SK-N-SH treated with all-trans-retinoic acid at 6 μM for 48 hours (cell line): ENCODE measurements around the gene RAB33A.

Source experiments
- ATAC-seq: fragments of 200-7000 bp; cut with Tn5 transposase; 3 replicates; pipeline ENCODE4 v1.9.1; 2020; ENCODE audit warnings: mild to moderate bottlenecking, moderate library complexity
- ARNTL ChIP-seq: fragments of 450-650 bp; formaldehyde crosslinking; IDR thresholded peaks from 2 replicates; pipeline ENCODE4 v1.5.0; 2020; ENCODE audit warnings: low read depth, mild to moderate bottlenecking, moderate library complexity, borderline replicate concordance
- BACH2 ChIP-seq: fragments of 250-450 bp; sonication (Bioruptor Pico); IDR thresholded peaks from 2 replicates; pipeline ENCODE4 v1.9.0; 2021; ENCODE audit warnings: mild to moderate bottlenecking, borderline replicate concordance
- CREB5 ChIP-seq: fragments of 250-450 bp; sonication (Bioruptor Pico); IDR thresholded peaks from 2 replicates; pipeline ENCODE4 v1.5.1; 2020; ENCODE audit warnings: low read depth, mild to moderate bottlenecking, moderate library complexity
- CSRNP3 ChIP-seq: fragments of 250-450 bp; sonication (Bioruptor Pico); IDR thresholded peaks from 2 replicates; pipeline ENCODE4 v1.5.1; 2021; ENCODE audit warnings: mild to moderate bottlenecking, moderate library complexity
- ESRRG ChIP-seq: fragments of 250-450 bp; sonication (Bioruptor Pico); IDR thresholded peaks from 2 replicates; pipeline ENCODE4 v1.6.1; 2021; ENCODE audit warnings: mild to moderate bottlenecking
- GLIS3 ChIP-seq: fragments of 250-450 bp; sonication (Bioruptor Pico); IDR thresholded peaks from 2 replicates; pipeline ENCODE4 v1.5.0; 2020; ENCODE audit warnings: mild to moderate bottlenecking, moderate library complexity
- ISL1 ChIP-seq: fragments of 250-450 bp; sonication (Bioruptor Pico); IDR thresholded peaks from 2 replicates; pipeline ENCODE4 v2.1.2; 2022; ENCODE audit warnings: mild to moderate bottlenecking, moderate library complexity
- OSR1 ChIP-seq: fragments of 250-450 bp; sonication (Bioruptor Pico); IDR thresholded peaks from 2 replicates; pipeline ENCODE4 v1.8.0; 2022; ENCODE audit warnings: moderate library complexity, mild to moderate bottlenecking, inconsistent platforms
- PATZ1 ChIP-seq: fragments of 250-450 bp; sonication (Bioruptor Pico); IDR thresholded peaks from 2 replicates; pipeline ENCODE4 v1.8.0; 2020; ENCODE audit warnings: mild to moderate bottlenecking, moderate library complexity, borderline replicate concordance
- POU6F1 ChIP-seq: fragments of 250-450 bp; sonication (Bioruptor Pico); IDR thresholded peaks from 2 replicates; pipeline ENCODE4 v1.8.0; 2021; ENCODE audit warnings: low read depth, mild to moderate bottlenecking, moderate library complexity, borderline replicate concordance
- PPARA ChIP-seq: fragments of 250-450 bp; sonication (Bioruptor Pico); IDR thresholded peaks from 2 replicates; pipeline ENCODE4 v1.5.0; 2020; ENCODE audit warnings: mild to moderate bottlenecking, borderline replicate concordance
- RARB ChIP-seq: fragments of 250-450 bp; sonication (Bioruptor Pico); IDR thresholded peaks from 2 replicates; pipeline ENCODE4 v1.8.0; 2021; ENCODE audit warnings: mild to moderate bottlenecking, moderate library complexity
- SNAI2 ChIP-seq: fragments of 250-450 bp; sonication (Bioruptor Pico); IDR thresholded peaks from 2 replicates; pipeline ENCODE4 v1.5.0; 2020; ENCODE audit warnings: mild to moderate bottlenecking, moderate library complexity
- TCF4 ChIP-seq: fragments of 250-450 bp; sonication (Bioruptor Pico); IDR thresholded peaks from 2 replicates; pipeline ENCODE4 v1.8.0; 2021; ENCODE audit warnings: mild to moderate bottlenecking, moderate library complexity, borderline replicate concordance
- TOX ChIP-seq: fragments of 250-450 bp; sonication (Bioruptor Pico); IDR thresholded peaks from 2 replicates; pipeline ENCODE4 v1.8.0; 2021; ENCODE audit warnings: mild to moderate bottlenecking, moderate library complexity, borderline replicate concordance
- ZC3H10 ChIP-seq: fragments of 250-450 bp; sonication (Bioruptor Pico); IDR thresholded peaks from 2 replicates; pipeline ENCODE4 v1.5.1; 2021; ENCODE audit warnings: mild to moderate bottlenecking, moderate library complexity
- ZFP3 ChIP-seq: fragments of 250-450 bp; sonication (Bioruptor Pico); IDR thresholded peaks from 2 replicates; pipeline ENCODE4 v1.5.0; 2020; ENCODE audit warnings: mild to moderate bottlenecking, moderate library complexity
- ZFP30 ChIP-seq: fragments of 450-650 bp; formaldehyde crosslinking; IDR thresholded peaks from 2 replicates; pipeline ENCODE4 v1.5.0; 2022; ENCODE audit warnings: mild to moderate bottlenecking, moderate library complexity
- ZNF70 ChIP-seq: fragments of 450-650 bp; formaldehyde crosslinking; IDR thresholded peaks from 2 replicates; pipeline ENCODE4 v1.5.0; 2020; ENCODE audit warnings: mild to moderate bottlenecking, moderate library complexity
- ZNF8 ChIP-seq: fragments of 450-650 bp; formaldehyde crosslinking; IDR thresholded peaks from 2 replicates; pipeline ENCODE4 v1.5.0; 2020; ENCODE audit warnings: mild to moderate bottlenecking, moderate library complexity

RAB33A gene

DNA sequence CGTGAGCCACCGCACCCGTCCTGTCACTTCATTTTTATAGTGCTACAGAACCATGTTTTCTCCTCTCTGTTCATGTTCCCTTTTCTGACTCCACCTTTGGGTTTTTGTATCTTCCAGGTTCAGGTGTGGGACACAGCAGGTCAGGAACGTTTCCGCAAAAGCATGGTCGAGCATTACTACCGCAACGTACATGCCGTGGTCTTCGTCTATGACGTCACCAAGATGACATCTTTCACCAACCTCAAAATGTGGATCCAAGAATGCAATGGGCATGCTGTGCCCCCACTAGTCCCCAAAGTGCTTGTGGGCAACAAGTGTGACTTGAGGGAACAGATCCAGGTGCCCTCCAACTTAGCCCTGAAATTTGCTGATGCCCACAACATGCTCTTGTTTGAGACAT lies 12.4 kb downstream of the RAB33A start:
- no peak for ATAC-seq
- TF ChIP-seq ZFP3 (CRISPR knock-in tag) (no peak), PPARA (no peak), CREB5 (CRISPR knock-in tag) (no peak), ZC3H10 (CRISPR knock-in tag) (no peak), ZNF8 (CRISPR knock-in tag) (no peak), RARB (no peak), CSRNP3 (CRISPR knock-in tag) (no peak)

GRCh38 chrX:130184857-130185256 lies 13.1 kb downstream of the RAB33A start:
- no peak for TF ChIP-seq SNAI2 (CRISPR knock-in tag)
- no peak for ATAC-seq

GRCh38 chrX:130186651-130187050 lies 14.9 kb downstream of the RAB33A start:
- peak; percentile 40; the same call in 1 of the 3 replicates for ATAC-seq
- no peak for TF ChIP-seq ZNF8 (CRISPR knock-in tag)
- TF ChIP-seq PATZ1 (CRISPR knock-in tag), result no peak
- TF ChIP-seq SNAI2 (CRISPR knock-in tag), result no peak
- no peak for TF ChIP-seq BACH2 (CRISPR knock-in tag)
- TF ChIP-seq CREB5 (CRISPR knock-in tag), result no peak
- TF ChIP-seq ZFP3 (CRISPR knock-in tag), result no peak
- no peak for TF ChIP-seq RARB
- TF ChIP-seq OSR1 (CRISPR knock-in tag), result no peak
- no peak for TF ChIP-seq GLIS3 (CRISPR knock-in tag)
- no peak for TF ChIP-seq ESRRG
- TF ChIP-seq ISL1 (CRISPR knock-in tag), result no peak
- TF ChIP-seq ZNF70 (CRISPR knock-in tag), result no peak
- no peak for TF ChIP-seq ARNTL
- no peak for TF ChIP-seq TOX (CRISPR knock-in tag)
- TF ChIP-seq CSRNP3 (CRISPR knock-in tag), result no peak
- no peak for TF ChIP-seq TCF4 (CRISPR knock-in tag)
- TF ChIP-seq ZFP30 (CRISPR knock-in tag), result no peak

GRCh38 chrX:130190801-130191200 lies 19.0 kb downstream of the RAB33A start:
- TF ChIP-seq POU6F1 (no peak), SNAI2 (CRISPR knock-in tag) (no peak), ESRRG (no peak), GLIS3 (CRISPR knock-in tag) (no peak), ARNTL (no peak), RARB (no peak)
- TF ChIP-seq, all 23 proteins: peak for 0
- ATAC-seq, result no peak
